ENCODE data around the gene MPG. TPM values are rescaled to one million over a fixed set of nuclear protein-coding genes. Genes with fewer than 3 reads are reported as not detected.

MPG gene
- polyA plus RNA-seq, 1 donor from 2014 or later: 70.9 TPM

GRCh38 chr16:63998-64913, 13.8 kb upstream of the MPG start:
- Histone ChIP-seq H3K9ac (ENCODE audit: low read length) (no peak overlapping the region), H3K9me3 (ENCODE audit: low read length) (no peaks in the 10 kb centered on the region), H3K27me3 (ENCODE audit: insufficient read depth, low read depth, low read length) (no peaks in the 10 kb centered on the region), H3K9me2 (ENCODE audit: insufficient read depth, low read length) (no peaks in the 10 kb centered on the region), H3K27ac (ENCODE audit: low read length) (no peak overlapping the region), H3K79me2 (replicated peaks; ENCODE audit: insufficient read depth, low read length) (no peaks in the 10 kb centered on the region), H2AFZ (ENCODE audit: low read depth, low read length) (no peak overlapping the region), H3K36me3 (ENCODE audit: insufficient read depth, low read length) (no peaks in the 10 kb centered on the region), H3K4me2 (ENCODE audit: low read length) (no peak overlapping the region), H3F3A (ENCODE audit: insufficient read depth, low read length, poor library complexity, severe bottlenecking) (no peaks in the 10 kb centered on the region), H3K4me3 (ENCODE audit: low read length) (no peak overlapping the region), H4K20me1 (ENCODE audit: insufficient read depth) (no peaks in the 10 kb centered on the region)
- TF ChIP-seq EZH2 (IDR thresholded peaks at IDR 0.05; ENCODE audit: borderline replicate concordance, insufficient read depth, low read length, poor library complexity, severe bottlenecking) (no peak), REST (IDR thresholded peaks at IDR 0.05; ENCODE audit: borderline replicate concordance) (no peak), SMC3 (conservative IDR thresholded peaks at IDR 0.05; ENCODE audit: poor library complexity) (no peak), POLR2AphosphoS5 (IDR thresholded peaks at IDR 0.05) (no peak), EP300 (conservative IDR thresholded peaks at IDR 0.05; ENCODE audit: poor library complexity, severe bottlenecking) (no peak), TAF1 (IDR thresholded peaks at IDR 0.05; ENCODE audit: low read depth) (no peak), MXI1 (conservative IDR thresholded peaks at IDR 0.05; ENCODE audit: poor library complexity, severe bottlenecking) (no peak), RAD21 (conservative IDR thresholded peaks at IDR 0.05) (no peak), CTCF (IDR thresholded peaks at IDR 0.05; ENCODE audit: poor library complexity, severe bottlenecking) (no peak)

GRCh38 chr16:64914-65255, 13.1 kb upstream of the MPG start:
- Histone ChIP-seq H3K36me3 (ENCODE audit: insufficient read depth, low read length) (no peaks in the 10 kb centered on the region), H3K27ac (ENCODE audit: low read length) (no peak overlapping the region), H3K4me3 (ENCODE audit: low read length) (no peak overlapping the region), H3F3A (ENCODE audit: insufficient read depth, low read length, poor library complexity, severe bottlenecking) (no peaks in the 10 kb centered on the region), H2AFZ (ENCODE audit: low read depth, low read length) (no peak overlapping the region), H3K9me2 (ENCODE audit: insufficient read depth, low read length) (no peaks in the 10 kb centered on the region), H4K20me1 (ENCODE audit: insufficient read depth) (no peaks in the 10 kb centered on the region), H3K79me2 (replicated peaks; ENCODE audit: insufficient read depth, low read length) (no peaks in the 10 kb centered on the region), H3K4me2 (ENCODE audit: low read length) (no peak overlapping the region), H3K9ac (ENCODE audit: low read length) (no peak overlapping the region), H3K27me3 (ENCODE audit: insufficient read depth, low read depth, low read length) (no peaks in the 10 kb centered on the region), H3K9me3 (ENCODE audit: low read length) (no peaks in the 10 kb centered on the region)
- TF ChIP-seq TAF1 (IDR thresholded peaks at IDR 0.05; ENCODE audit: low read depth) (no peak), EP300 (conservative IDR thresholded peaks at IDR 0.05; ENCODE audit: poor library complexity, severe bottlenecking) (no peak), REST (IDR thresholded peaks at IDR 0.05; ENCODE audit: borderline replicate concordance) (no peak), EZH2 (IDR thresholded peaks at IDR 0.05; ENCODE audit: borderline replicate concordance, insufficient read depth, low read length, poor library complexity, severe bottlenecking) (no peak), CTCF (IDR thresholded peaks at IDR 0.05; ENCODE audit: poor library complexity, severe bottlenecking) (no peak), POLR2AphosphoS5 (IDR thresholded peaks at IDR 0.05) (no peak), SMC3 (conservative IDR thresholded peaks at IDR 0.05; ENCODE audit: poor library complexity) (no peak)

Data from neural cell (in vitro differentiated cells).